SKM-1 (cell line): ENCODE measurements around the gene LCE1D.
A peak's percentile ranks its signal among the peaks of the same experiment; 100 is the strongest.

Experiments
- DNase-seq: peaks from one replicate; lab custom pipeline; 2025; ENCODE audit not compliant: unreplicated experiment; lab: John Stamatoyannopoulos, UW

LCE1D gene, protein sequence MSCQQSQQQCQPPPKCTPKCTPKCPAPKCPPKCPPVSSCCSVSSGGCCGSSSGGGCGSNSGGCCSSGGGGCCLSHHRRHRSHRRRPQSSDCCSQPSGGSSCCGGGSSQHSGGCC

DNA sequence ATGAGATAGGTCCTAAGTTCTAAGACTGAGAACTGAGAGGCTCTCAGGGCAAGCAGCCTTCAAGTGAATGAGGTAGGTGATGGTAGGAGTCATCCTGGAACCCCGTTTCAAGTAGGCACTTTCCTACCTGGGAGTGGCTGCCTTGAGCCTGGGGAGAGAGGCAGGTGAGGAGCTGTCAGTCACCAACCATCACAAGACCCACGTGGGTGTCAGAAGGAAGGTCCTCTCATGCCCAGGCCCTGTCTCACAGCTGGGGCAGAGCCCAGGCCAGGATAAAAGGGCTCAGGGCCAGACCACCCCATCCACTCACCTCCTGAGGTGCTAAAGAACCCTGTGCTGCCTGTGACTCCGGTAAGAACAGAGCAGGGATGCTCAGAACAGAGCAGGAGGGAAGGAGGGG, at the start of gene LCE1D:
TSS of gene LCE1D (plus strand) at position 301 of the 400 bp plus-strand sequence. CDS start 1,074 bp downstream, outside the sequence.
- DNase-seq: no peak

DNA sequence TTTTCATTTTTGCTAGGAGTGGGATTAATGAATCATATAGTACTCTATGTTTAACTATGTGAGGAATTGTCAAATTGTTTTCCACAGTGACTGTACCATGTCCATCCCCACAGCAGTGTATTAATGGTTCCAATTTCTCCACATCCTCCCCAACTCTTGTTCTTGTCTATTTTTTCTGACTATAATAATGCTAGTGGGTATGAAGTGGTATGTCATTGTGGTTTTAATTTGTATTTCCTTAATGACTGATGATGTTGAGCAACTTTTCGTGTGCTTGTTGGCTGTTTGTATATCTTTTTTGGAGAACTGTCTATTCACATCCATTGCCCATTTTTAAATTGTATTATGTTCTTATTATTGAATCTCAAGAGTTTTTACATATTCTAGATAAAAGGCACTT, 48.7 kb upstream of the LCE1D start:
- DNase-seq: no peak

DNA sequence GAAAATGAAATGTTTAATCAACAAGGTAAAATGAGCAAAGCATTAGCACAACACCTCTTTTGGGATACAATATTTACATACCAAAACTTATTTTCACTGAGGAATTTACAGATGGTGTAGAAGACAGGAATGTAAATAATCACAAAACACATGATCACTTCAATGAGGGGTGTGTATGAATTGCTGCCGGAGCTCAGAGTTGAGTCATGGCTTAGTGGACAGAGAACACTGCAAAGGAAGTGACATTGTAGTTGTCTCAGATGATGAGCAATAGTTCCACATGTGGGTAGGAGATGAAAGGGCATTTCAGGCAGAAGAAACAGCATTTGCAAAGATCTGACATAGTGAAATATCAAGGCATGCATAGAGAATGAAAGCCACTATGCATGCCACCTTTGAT, 44.3 kb upstream of the LCE1D start:
- DNase-seq: no peak

DNA sequence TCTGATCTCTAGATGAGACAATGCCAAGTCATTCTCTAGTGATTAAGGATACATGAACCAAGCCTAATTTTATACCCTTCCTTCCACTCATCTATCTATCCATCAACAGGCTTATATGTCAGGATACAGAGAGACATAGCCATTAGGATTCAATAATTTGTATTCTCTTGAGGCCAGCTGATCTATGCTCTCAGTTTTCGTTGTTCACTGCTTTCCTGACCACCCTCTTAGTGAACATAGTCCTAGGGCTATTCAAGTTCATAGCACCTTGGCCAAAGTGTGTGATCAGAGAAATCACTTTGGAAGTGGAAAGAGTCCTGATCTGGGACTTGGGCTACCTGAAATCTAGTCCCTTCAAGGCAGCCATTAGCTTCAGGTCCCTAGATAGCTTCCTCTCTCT, 42.9 kb upstream of the LCE1D start:
- DNase-seq: no peak

DNA sequence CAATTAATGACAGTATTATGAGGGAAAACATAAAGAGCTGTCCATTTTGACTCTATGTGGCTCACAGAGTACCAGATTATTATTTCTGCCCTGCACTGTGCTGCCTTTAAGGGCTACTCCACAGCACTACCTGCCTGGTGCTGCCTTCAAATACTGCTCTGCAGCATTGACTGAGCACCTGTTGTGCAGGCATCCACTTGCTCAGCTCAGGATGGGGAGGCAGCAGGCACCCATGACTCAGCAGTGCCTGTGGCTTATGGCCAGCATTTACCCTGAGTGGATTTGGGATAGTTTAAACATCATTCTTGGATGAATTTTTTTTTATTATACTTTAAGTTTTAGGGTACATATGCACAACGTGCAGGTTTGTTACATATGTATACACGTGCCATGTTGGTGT, 39.6 kb upstream of the LCE1D start:
- DNase-seq: no peak

DNA sequence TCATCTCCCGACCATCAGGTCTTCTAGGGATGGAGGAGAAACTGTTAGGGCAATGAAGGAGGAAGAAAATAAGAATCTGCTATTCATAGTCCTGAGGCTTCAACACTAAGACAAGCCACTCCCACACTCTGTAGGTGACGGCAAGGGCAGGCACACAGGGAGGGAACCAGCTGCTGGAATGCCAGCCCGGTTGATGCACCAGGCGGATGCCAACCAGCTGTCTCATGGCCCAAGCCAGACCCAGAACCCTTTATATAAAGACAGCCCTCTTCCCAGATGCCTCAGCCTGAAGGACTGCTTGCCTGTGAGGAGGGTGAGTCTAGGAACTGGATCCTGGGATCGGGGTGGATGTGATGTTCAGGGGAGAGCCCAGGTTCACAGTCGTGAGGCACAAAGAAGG, 38.8 kb upstream of the LCE1D start, which contains the start of gene KPRP:
TSS of gene KPRP (plus strand) at position 279 of the 400 bp plus-strand sequence. CDS start 1,564 bp downstream, outside the sequence.
- DNase-seq: no peak

DNA sequence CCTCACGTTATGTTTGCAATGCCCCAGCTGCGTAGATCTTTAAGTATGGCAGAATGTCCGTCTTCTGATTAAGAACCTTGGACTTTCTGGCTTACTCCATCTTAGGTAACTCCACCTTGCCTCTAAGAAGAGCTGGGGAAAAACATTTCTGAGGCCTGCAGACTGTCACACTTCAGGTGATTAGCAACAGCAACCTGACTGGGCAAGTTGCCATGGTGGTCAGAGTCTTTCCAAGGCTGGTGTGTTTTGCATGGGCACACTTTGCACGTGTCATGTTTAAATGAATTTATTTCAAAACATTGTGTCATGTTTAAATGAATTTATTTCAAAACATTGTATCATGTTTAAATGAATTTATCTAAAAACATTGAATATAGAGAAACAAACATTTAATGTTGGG, 37.9 kb upstream of the LCE1D start:
- no peak for DNase-seq

DNA sequence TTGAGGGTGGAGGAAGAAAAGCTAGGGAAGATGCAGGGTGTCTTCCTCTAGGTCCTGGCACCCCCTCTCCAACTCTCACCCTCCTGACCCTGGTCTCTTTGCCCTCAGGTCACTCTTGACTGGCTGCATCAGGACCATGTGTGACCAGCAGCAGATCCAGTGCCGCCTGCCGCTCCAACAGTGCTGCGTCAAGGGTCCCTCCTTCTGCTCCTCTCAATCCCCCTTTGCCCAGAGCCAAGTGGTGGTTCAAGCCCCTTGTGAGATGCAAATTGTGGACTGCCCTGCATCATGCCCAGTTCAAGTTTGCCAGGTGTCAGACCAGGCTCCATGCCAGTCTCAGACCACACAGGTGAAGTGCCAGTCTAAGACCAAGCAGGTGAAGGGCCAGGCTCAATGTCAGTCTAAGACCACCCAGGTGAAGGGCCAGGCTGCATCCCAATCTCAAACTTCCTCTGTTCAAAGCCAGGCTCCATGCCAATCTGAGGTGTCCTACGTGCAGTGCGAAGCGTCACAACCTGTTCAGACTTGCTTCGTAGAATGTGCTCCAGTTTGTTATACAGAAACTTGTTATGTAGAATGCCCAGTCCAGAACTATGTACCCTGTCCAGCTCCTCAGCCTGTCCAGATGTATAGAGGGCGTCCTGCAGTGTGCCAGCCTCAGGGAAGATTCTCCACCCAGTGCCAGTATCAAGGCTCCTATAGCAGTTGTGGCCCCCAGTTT, 36.9 kb upstream of the LCE1D start:
- DNase-seq: no peak

DNA sequence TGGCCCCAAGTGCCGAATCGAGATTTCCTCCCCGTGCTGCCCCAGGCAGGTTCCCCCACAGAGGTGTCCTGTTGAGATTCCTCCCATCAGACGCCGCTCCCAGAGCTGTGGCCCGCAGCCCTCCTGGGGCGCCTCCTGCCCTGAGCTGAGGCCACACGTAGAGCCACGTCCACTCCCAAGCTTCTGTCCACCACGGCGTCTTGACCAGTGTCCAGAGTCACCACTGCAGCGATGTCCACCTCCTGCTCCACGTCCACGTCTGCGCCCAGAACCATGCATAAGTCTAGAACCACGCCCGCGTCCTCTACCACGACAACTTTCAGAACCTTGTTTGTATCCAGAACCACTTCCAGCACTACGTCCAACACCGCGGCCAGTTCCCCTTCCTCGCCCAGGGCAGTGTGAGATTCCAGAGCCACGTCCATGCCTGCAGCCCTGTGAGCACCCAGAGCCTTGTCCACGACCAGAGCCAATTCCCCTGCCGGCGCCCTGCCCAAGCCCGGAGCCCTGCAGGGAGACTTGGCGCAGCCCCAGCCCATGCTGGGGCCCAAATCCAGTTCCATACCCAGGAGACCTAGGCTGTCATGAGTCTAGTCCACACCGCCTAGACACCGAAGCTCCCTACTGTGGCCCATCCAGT, 35.9 kb upstream of the LCE1D start:
- DNase-seq: no peak

DNA sequence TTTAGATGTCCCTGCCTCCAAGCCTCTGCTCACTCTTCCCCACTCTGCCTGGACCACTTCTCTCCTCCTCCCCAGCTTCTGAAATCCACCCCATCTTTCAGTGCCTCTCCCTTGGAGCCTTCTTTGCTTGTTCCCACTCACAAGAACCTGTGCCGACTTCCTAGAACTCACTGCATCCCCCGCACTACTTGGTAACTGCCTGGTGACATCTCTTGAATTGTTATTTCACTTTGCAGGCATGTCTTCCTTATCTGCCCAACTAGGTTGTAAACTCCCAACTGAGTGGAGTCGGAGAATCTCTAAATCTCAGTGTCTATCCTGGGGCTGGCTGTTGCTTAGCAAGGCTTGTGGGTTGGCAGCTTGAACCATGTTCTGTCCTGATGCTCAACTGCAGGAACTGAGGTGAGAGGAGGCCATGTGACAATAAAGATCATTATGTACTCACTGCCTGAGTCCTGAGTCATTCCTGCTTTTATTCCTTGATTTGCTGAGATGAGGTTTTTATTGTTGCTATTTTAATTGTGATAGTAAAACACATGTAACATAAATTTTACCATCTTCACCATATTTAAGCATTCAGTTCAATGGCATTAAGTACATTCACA, 34.8 kb upstream of the LCE1D start:
- no peak for DNase-seq

DNA sequence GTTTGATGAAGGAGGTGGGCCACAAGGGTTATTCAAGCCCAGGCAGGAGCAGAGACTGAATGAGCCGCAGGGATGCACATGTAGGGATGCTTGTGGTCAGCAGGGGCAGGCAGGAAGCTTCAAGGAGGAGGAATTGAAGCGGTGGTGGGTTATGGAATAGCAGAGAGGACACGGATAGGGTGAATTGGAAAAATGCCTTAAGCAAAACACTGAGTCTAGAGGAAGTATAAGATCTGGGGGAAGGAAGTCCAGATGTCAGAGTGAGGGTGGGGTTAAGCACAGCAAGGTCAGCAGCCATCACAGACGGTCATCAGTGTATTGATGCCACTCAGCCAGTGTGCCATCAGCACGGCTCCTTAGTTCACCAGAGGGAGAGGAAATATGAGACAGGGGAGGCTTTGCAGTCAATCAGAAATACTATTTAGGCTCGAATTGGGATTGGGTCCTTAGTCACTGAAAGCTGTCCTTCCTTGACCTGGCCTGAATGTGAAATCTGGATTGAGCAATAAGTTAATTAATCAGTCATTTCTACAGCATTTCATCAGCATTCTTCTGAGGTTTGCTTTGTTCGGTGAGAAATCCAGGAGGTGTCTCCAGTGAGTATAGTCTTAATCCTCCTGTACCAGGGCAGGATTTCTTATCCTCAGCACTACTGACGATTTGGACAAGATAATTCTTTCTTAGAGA, 27.5 kb upstream of the LCE1D start:
- no peak for DNase-seq

DNA sequence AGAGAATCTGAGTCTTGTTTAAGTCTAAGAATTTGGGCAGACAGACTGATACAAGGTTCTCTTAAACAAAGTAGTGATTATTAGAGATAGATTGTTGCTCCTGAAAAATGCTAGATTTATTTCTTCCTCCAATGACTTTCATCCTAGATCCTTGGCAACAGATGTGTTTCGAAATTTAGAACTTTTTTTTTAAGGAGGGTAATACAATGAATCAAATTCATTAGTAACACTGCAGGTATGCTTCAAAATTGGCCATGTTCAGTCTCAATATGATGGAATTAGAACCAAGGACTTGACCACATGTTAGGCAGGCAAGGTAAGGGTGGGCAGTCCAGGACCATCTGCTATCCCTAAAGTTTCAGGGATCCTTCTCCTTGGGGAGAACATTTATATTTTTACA, 26.1 kb upstream of the LCE1D start:
- DNase-seq: no peak

DNA sequence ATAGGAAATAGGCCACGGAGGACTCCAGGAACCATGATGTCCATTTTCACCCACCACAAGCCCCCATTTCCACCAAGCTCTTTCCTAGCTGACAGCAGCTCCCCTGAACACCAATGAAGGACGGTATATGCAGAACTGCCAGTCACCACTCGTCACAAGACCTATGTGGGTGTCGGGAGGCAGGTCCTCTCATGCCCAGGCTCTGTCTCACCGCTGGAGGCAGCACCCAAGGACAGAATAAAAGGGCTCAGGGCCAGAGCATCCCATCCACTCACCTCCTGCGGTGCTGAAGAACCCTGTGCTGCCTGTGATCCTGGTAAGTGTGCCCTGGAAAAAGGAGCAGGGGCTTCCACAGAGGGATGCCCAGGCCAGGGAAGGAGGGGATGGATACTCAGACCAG, 21.6 kb upstream of the LCE1D start, which contains the start of gene LCE1F:
TSS of gene LCE1F (plus strand) at position 266 of the 400 bp plus-strand sequence. CDS start 1,232 bp downstream, outside the sequence.
- DNase-seq: no peak

DNA sequence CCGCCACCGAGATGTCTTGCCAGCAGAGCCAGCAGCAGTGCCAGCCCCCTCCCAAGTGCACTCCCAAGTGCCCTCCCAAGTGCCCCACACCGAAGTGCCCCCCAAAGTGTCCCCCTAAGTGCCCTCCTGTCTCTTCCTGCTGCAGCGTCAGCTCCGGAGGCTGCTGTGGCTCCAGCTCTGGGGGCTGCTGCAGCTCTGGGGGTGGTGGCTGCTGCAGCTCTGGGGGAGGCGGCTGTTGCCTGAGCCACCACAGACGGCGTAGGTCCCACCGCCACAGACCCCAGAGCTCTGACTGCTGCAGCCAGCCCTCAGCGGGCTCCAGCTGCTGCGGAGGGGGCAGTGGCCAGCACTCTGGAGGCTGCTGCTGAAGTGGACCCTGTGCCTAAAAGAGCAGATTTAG, 20.2 kb upstream of the LCE1D start:
- no peak for DNase-seq

DNA sequence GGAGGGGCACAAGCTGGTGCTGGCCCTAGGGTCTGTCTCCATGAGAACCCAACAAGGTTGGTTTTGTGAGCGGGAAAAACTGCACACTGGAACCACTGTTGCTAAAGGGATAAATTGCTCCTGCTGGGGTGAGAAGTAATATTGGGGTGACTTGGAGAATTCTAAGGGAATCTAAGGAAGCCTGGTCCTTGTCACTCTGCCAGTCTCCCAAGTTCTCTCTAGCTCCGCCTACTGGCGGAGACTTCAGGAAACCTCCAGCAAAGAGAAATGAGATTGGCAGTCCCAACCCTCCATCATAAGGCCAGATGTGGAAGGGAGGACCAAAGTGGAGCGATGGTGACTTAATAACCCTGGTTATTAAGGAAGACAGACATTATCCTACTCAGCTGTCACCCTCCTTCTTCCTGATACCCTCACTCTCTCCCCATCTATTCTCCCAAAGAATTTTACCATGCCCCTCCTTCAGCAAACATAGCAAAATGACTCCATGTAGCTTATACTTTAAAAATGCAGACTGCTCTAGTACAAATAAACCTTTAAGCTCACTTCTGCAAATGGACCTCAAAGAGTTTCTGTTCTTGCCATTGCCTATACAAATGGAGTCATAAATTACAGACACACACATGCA, 18.9 kb upstream of the LCE1D start:
- DNase-seq: peak; percentile 9

DNA sequence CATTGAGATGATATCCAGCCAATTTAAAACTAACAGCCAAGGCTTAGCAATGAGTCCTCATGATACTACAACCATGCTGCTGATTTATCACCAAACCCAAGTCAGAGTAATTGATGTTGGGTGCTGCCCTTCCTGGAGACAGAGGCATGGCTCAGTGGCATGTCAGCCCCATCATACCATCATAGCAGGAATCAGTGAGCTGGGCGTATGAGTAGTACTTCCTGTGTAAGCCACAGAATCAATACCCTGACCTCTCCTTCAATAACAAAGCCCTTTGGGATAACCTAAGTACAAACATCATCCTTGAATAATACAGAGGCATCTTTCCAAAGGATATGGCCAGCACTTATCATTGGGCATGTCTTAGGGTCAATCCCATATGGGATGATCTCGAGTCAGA, 13.4 kb upstream of the LCE1D start:
- DNase-seq: no peak

DNA sequence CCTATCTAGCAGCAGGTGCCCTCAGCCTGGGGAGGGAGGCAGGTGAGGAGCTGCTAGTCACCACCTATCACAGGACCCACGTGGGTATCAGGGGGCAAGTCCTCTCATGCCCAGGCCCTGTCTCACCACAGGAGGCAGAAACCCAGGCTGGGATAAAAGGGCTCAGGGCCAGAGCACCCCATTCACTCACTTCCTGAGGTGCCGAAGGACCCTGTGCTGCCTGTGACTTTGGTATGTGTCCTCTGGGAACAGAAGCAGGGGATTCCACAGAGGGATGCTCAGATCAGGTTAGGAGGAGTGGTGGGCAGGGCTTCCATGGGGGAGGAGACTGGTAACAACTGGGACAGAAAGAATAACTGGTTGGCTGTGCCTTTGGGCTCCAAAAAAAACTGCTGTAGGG, 10.4 kb upstream of the LCE1D start, which contains the start of gene LCE1E:
TSS of gene LCE1E (plus strand) at position 181 of the 400 bp plus-strand sequence. CDS start 1,043 bp downstream, outside the sequence.
- DNase-seq: no peak

DNA sequence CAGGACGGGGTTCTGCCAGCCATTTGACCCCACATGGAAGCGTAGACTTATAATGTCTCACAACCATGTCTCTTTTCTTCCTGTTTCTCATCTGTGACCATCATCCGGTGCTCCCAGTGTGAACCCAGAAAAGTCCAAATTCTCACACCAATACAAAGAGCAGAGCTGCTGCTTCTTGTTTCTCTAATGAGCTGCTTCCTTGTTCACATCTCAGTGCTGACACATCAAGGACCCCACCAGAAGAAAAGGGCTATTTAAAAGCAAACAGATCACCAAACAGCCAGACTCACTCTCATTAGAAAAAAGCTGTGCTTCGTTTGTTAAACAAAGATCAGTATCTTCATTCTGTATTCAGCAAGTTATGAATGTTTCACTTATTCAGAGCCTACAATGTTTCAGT, 835 bp upstream of the LCE1D start:
- no peak for DNase-seq

DNA sequence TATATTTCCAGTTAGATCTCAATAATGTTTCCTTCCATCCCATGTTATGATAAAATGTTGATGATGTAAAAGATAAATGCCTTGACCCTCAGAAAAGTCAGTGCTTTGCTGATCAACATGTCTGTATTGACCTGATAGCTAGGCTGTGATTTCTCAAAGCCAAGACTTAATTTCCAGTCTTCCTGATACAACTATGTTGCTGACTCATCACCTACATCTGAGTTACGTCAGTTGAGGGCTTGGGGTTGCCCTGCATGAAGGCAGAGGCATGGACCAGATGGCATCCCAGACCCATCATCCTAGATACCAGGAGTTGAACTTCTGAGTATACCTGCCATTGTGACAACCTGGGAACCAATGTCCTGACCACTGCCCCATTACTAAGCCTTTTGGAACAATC, 4.8 kb downstream of the LCE1D start:
- DNase-seq: no peak

DNA sequence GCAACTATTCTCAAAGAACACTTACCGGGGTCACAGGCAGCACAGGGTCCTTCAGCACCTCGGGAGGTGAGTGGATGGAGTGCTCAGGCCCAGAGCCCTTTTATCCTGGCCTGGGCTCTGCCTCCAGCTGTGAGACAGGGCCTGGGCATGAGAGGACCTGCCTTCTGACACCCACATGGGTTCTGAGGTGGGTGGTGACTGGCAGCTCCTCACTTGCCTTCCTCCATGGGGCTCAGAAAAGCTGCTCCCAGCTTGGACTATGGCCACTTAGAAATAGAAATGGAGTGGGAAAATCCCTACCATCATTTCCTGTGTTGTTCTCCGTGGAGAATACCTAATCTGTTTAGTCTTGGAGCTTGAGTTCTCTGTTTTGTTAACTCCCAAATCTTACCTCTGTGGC, 10.1 kb downstream of the LCE1D start, which contains the start of gene LCE1C:
TSS of gene LCE1C (minus strand) at position 76 of the 400 bp plus-strand sequence. CDS start 1,173 bp downstream, outside the sequence.
- DNase-seq: no peak

DNA sequence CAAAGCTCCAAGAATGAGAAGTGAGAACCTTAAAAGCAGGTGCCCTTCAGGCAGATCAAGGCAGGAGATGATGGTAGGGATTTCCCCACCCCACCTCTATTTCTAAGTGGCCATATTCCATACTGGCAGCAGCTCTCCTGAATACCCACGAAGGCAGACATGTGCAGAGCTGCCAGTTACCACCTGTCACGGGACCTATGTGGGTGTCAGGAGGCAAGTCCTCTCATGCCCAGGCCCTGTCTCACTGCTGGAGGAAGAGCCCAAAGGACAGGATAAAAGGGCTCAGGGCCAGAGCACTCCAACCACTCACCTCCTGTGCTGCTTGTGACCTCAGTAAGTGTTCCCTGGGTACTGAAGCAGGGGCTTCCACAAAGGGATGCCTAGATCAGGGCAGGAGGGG, 14.5 kb downstream of the LCE1D start:
- no peak for DNase-seq
